GM12878 (cell line): ENCODE results near the gene SEL1L. TPM values are rescaled to one million over a fixed set of nuclear protein-coding genes. Genes with fewer than 3 reads are reported as not detected.

Experiments
- ATAC-seq: fragments of 200-7000 bp; cut with Tn5 transposase; 3 replicates; pipeline ENCODE4 v1.9.1; 2020; ENCODE audit warnings: mild to moderate bottlenecking, moderate library complexity
- BruUV-seq: library from RNA; stranded (reverse); fragments of 400-500 nt; replicated peaks from 2 replicates; lab custom pipeline; 2021; lab: Mats Ljungman, UMichigan
- CTCF ChIA-PET: fragments of 300-600 bp; sonication (Branson Sonifier 250); formaldehyde crosslinking; extraction: SDS; loops from one replicate; lab custom pipeline; 2021; ENCODE audit warnings: inconsistent platforms; lab: Yijun Ruan, JAX
- POLR2A ChIA-PET: fragments of 350-600 bp; formaldehyde crosslinking; extraction: SDS; loops from one replicate; lab custom pipeline; 2021; ENCODE audit warnings: inconsistent platforms; lab: Charles Lee
- RAD21 ChIA-PET: fragments of 300-600 bp; sonication (Branson Sonifier 250); formaldehyde crosslinking; loops from one replicate; lab custom pipeline; 2023; ENCODE audit warnings: antibody characterized with exemption; ENCODE audit not compliant: unreplicated experiment; lab: Charles Lee
- SMC1A ChIA-PET: fragments of 300-600 bp; sonication (Branson Sonifier 250); formaldehyde crosslinking; loops from one replicate; lab custom pipeline; 2023; ENCODE audit not compliant: unreplicated experiment, uncharacterized antibody; lab: Charles Lee
- DNase-seq: peaks from one replicate; pipeline ENCODE4 v3.0.0-alpha.2; 2011; ENCODE audit warnings: low read depth, low spot score
- FAIRE-seq: peaks from 3 replicates; lab custom pipeline; 2011; peaks lifted over from hg19 to GRCh38; lab: Jason Lieb, UNC
- H2AFZ ChIP-seq: 2 replicates; pipeline ENCODE4 v1.6.0; 2011; ENCODE audit warnings: low read depth, low read length, control low read depth; ENCODE audit not compliant: control insufficient read depth
- H3K27ac ChIP-seq: 2 replicates; pipeline ENCODE4 v1.5.1; 2011; ENCODE audit warnings: control low read depth; ENCODE audit not compliant: control insufficient read depth, insufficient read depth
- H3K27me3 ChIP-seq, 2 experiments: replicated peaks in 1 of 2; 2 replicates each; pipeline versions ENCODE4 v1.6.0 to v1.6.1; 2011; ENCODE audit warnings: low read length in 1 of 2; ENCODE audit not compliant: control insufficient read depth in 2 of 2, insufficient read depth in 2 of 2
- H3K36me3 ChIP-seq, 2 experiments: 2 replicates each; pipeline ENCODE4 v1.5.1; 2011; ENCODE audit warnings: low read length in 1 of 2; ENCODE audit not compliant: control insufficient read depth in 2 of 2, insufficient read depth in 2 of 2
- H3K4me1 ChIP-seq: 2 replicates; pipeline ENCODE4 v1.6.1; 2011; ENCODE audit warnings: mild to moderate bottlenecking, low read length, moderate library complexity, mixed read lengths; ENCODE audit not compliant: control insufficient read depth, insufficient read depth
- H3K4me2 ChIP-seq: 2 replicates; pipeline ENCODE4 v1.6.0; 2011; ENCODE audit warnings: control low read depth; ENCODE audit not compliant: control insufficient read depth, insufficient read depth
- H3K4me3 ChIP-seq: fragments of 200-600 bp; sonication (generic); 2 replicates; pipeline ENCODE4 v1.5.1; 2016
- H3K79me2 ChIP-seq: 2 replicates; pipeline ENCODE4 v1.6.0; 2011; ENCODE audit warnings: low read length; ENCODE audit not compliant: control insufficient read depth, insufficient read depth
- H3K9ac ChIP-seq: 2 replicates; pipeline ENCODE4 v1.8.0; 2011; ENCODE audit warnings: low read length, control low read depth, mixed read lengths; ENCODE audit not compliant: control insufficient read depth, insufficient read depth
- H3K9me3 ChIP-seq: replicated peaks from 3 replicates; pipeline ENCODE4 v1.5.1; 2011; ENCODE audit warnings: mild to moderate bottlenecking, low read length; ENCODE audit not compliant: control insufficient read depth, insufficient read depth
- H4K20me1 ChIP-seq: 2 replicates; pipeline ENCODE4 v1.6.0; 2011; ENCODE audit not compliant: control insufficient read depth, insufficient read depth
- ATF3 ChIP-seq: IDR thresholded peaks from 2 replicates; pipeline ENCODE4 v1.6.1; 2011; ENCODE audit warnings: low read depth, mild to moderate bottlenecking, low read length, moderate library complexity, borderline replicate concordance; ENCODE audit errors: extremely low read depth
- ATF7 ChIP-seq: fragments of 450-650 bp; IDR thresholded peaks from 2 replicates; pipeline ENCODE4 v1.6.1; 2016; ENCODE audit warnings: low read depth, mild to moderate bottlenecking
- BCLAF1 ChIP-seq: fragments of 450-650 bp; IDR thresholded peaks from 2 replicates; pipeline ENCODE4 v1.6.1; 2017; ENCODE audit warnings: antibody characterized with exemption, mild to moderate bottlenecking, moderate library complexity
- E2F4 ChIP-seq: IDR thresholded peaks from 2 replicates; pipeline ENCODE4 v1.6.1; 2012; ENCODE audit warnings: low read depth, low read length, improper control_type of control experiment
- JUND ChIP-seq: IDR thresholded peaks from 2 replicates; pipeline ENCODE4 v1.6.1; 2012; ENCODE audit warnings: low read depth, mild to moderate bottlenecking, low read length, improper control_type of control experiment, moderate library complexity
- MYC ChIP-seq: IDR thresholded peaks from 2 replicates; pipeline ENCODE4 v1.6.1; 2011; ENCODE audit warnings: mild to moderate bottlenecking, low read length, moderate library complexity, inconsistent platforms; ENCODE audit not compliant: insufficient read depth, insufficient replicate concordance, insufficient read length, severe bottlenecking
- NFIC ChIP-seq: IDR thresholded peaks from 2 replicates; pipeline ENCODE4 v1.6.1; 2012; ENCODE audit warnings: low read depth, mild to moderate bottlenecking, inconsistent platforms, low read length, moderate library complexity
- POLR2A ChIP-seq: IDR thresholded peaks from 2 replicates; pipeline ENCODE4 v1.6.1; 2011; ENCODE audit warnings: low read depth, mild to moderate bottlenecking, low read length
- POU2F2 ChIP-seq: IDR thresholded peaks from 3 replicates; pipeline ENCODE4 v1.6.1; 2011; ENCODE audit warnings: low read depth, mild to moderate bottlenecking, low read length, borderline replicate concordance
- RELB ChIP-seq: fragments of 450-650 bp; IDR thresholded peaks from 2 replicates; pipeline ENCODE4 v1.6.1; 2017; ENCODE audit warnings: low read depth, mild to moderate bottlenecking, moderate library complexity
- STAT3 ChIP-seq: IDR thresholded peaks from 2 replicates; pipeline ENCODE4 v1.6.1; 2011; ENCODE audit warnings: low read depth, low read length, improper control_type of control experiment
- ZNF592 ChIP-seq: fragments of 450-650 bp; IDR thresholded peaks from 2 replicates; pipeline ENCODE4 v1.6.1; 2017; ENCODE audit warnings: mild to moderate bottlenecking, moderate library complexity
- WGBS: methylation state at CpG from one replicate; pipeline ENCODE4 v1.1.6; 2016; ENCODE audit warnings: low lambda C conversion rate; ENCODE audit not compliant: insufficient replicate concordance, insufficient coverage; ENCODE audit errors: missing lambda C conversion rate; 5-methylcytosine and 5-hydroxymethylcytosine counted together
- in situ Hi-C: fragments of 300-500 bp; cut with MboI; formaldehyde crosslinking; loops from 9 replicates; pipeline ENCODE4 v1.14.3; 2018; ENCODE audit warnings: mixed read lengths
- intact Hi-C: fragments of 100-400 bp; cut with micrococcal nuclease; formaldehyde crosslinking; loops from one replicate; pipeline ENCODE4 v1.14.2; 2022; ENCODE audit not compliant: unreplicated experiment
- polyA plus RNA-seq, 11 experiments: library from polyadenylated mRNA; depleted of rRNA in 4 of 11; unstranded in 6 of 11; stranded (reverse) in 5 of 11; fragments of >200 nt; fragmentation: Nextera tagmentation in 4 of 11; fragmentation: Illumina TruSeq in 1 of 11; extraction: Ambion mirVana in 4 of 11; extraction: Trizol in 1 of 11; gene quantifications; 1 replicate in 1 of 11; 2 replicates in 10 of 11; pipeline versions ENCODE4 v1.2.1 to v1.2.3, GENCODE V29; 2011 to 2016; ENCODE audit warnings: inconsistent platforms in 2 of 11, missing spikeins in 2 of 11, low read depth in 1 of 11
- total RNA-seq, 4 experiments: library from RNA; depleted of rRNA in 3 of 4; stranded (reverse); fragments of >200 nt in 3 of 4; fragmentation: Illumina TruSeq in 1 of 4; extraction: Trizol in 1 of 4; gene quantifications; 2 replicates each; pipeline versions ENCODE4 v1.2.1 to v1.2.3, GENCODE V29; 2013 to 2021

SEL1L gene
- total and polyA plus RNA-seq, 10 of the 15 experiments (the other 5 are each of a cell fraction or from before 2014, with no cell fraction given): 13.4 to 57.2 (median 31.7) TPM

- in situ Hi-C loops (no loop called here), intact Hi-C loops (no loop called here)
- Histone ChIP-seq H3K9ac (no peak overlapping the region), H3K4me1 (peaks cover 3% of the 10 kb centered on the region; the same call in 1 of the 2 replicates), H3K9me3 (no peaks in the 10 kb centered on the region), H3K79me2 (no peaks in the 10 kb centered on the region), H3K4me2 (no peak overlapping the region), H3K27me3 (no peaks in the 10 kb centered on the region), H4K20me1 (no peaks in the 10 kb centered on the region), H3K27ac (no peak overlapping the region), H3K36me3 (no peaks in the 10 kb centered on the region), H3K4me3 (no peak overlapping the region), H2AFZ (no peak overlapping the region)
- ATAC-seq (no peak), FAIRE-seq (no peak), DNase-seq (no peak)
- ChIA-PET SMC1A (interaction anchor here (9.4 kb wide), 1 partner anchor 189 kb away, joined by 110 read pairs; no protein-coding TSS in a partner anchor), RAD21 (no interaction called here), CTCF (interaction anchor here (10.2 kb wide), 1 partner anchor 188 kb away, joined by 195 read pairs; no protein-coding TSS in a partner anchor), POLR2A (no interaction called here)
- no TSS peak for BruUV-seq
- 63% methylated on average over 8 of the region's 8 CpGs for WGBS
- TF ChIP-seq NFIC (no peak), POLR2A (no peak), RELB (no peak), ZNF592 (no peak), POU2F2 (no peak), STAT3 (no peak), BCLAF1 (no peak), ATF3 (no peak), E2F4 (no peak), JUND (no peak), MYC (no peak), ATF7 (no peak)
Measured at GRCh38 chr14:81458352-81458751, 75.3 kb downstream of the SEL1L start.
